Measurements from ENCODE around the gene HAS3. TPM values are rescaled to one million over a fixed set of nuclear protein-coding genes. Genes with fewer than 3 reads are reported as not detected.
A peak's percentile ranks its signal among the peaks of the same experiment; 100 is the strongest.
"Not testable (repeated sequence)": the region's sequence is repeated elsewhere in the genome, so short reads cannot be mapped to it uniquely, and the experiment has no call there.

The HAS3 gene
- total RNA-seq, 2 donors from 2014 or later, result 3.0 to 4.5 TPM

GRCh38 chr16:69131839-69132423 lies 26.5 kb downstream of the HAS3 start:
- H3K27ac ChIP-seq, result peak overlapping the region; percentile 86 to 97
- peak overlapping the region; percentile 91 to 97 for H3K4me3 ChIP-seq
- DNase-seq (ENCODE audit: low spot score), result peak; percentile 63
- no peaks in the 10 kb centered on the region for H3K9me3 ChIP-seq
- no peaks in the 10 kb centered on the region for H3K36me3 ChIP-seq
- no peak for TF ChIP-seq CTCF (IDR thresholded peaks at IDR 0.05)
- peak; percentile 9 for TF ChIP-seq POLR2AphosphoS5 (IDR thresholded peaks at IDR 0.05)
- no peaks in the 10 kb centered on the region for H3K27me3 ChIP-seq (replicated peaks; ENCODE audit: insufficient read depth)
- under 1% methylated on average over 34 of the region's 53 CpGs for WGBS
- H3K4me1 ChIP-seq (replicated peaks), result peaks cover 13% of the 10 kb centered on the region
- intact Hi-C loops (cut with DNase I), result loop anchor here (2.0 kb wide), 1 partner anchor 57 kb away; no protein-coding TSS in a partner anchor

GRCh38 chr16:69132424-69133252 lies 27.2 kb downstream of the HAS3 start, which contains the start of the genes CHTF8 and UTP4:
Gene CHTF8, minus strand, starts transcription at chr16:69132588. Its CDS starts 11,130 bp downstream, at chr16:69121458.
Gene UTP4, plus strand, starts transcription at chr16:69132649. Its CDS starts 811 bp downstream, at chr16:69133460.
- intact Hi-C loops (cut with DNase I), result loop anchor here (2.0 kb wide), 1 partner anchor 56 kb away; no protein-coding TSS in a partner anchor
- Histone ChIP-seq H3K4me3 (peak within 1 kb of the TSS; percentile 91 to 97), H3K27ac (peak within 1 kb of the TSS; percentile 86 to 97), H3K36me3 (no peaks in the 10 kb centered on the region), H3K27me3 (replicated peaks; ENCODE audit: insufficient read depth) (no peaks in the 10 kb centered on the region), H3K9me3 (no peaks in the 10 kb centered on the region), H3K4me1 (replicated peaks) (peaks cover 13% of the 10 kb centered on the region)
- peak in 2 of 4 experiments; percentile 13 to 29 for TF ChIP-seq CTCF (IDR thresholded peaks at IDR 0.05)
- TF ChIP-seq POLR2AphosphoS5 (IDR thresholded peaks at IDR 0.05), result peak; percentile 76
- TF ChIP-seq POLR2A (IDR thresholded peaks at IDR 0.05), result peak; percentile 81
- under 1% methylated on average over 52 of the region's 78 CpGs for WGBS
- DNase-seq (ENCODE audit: low spot score), result peak; percentile 83

- 31% methylated on average over 5 of the region's 5 CpGs for WGBS
- intact Hi-C loops (cut with DNase I), result loop anchor here (2.0 kb wide), 1 partner anchor 55 kb away; no protein-coding TSS in a partner anchor
- Histone ChIP-seq H3K27me3 (replicated peaks; ENCODE audit: insufficient read depth) (no peaks in the 10 kb centered on the region), H3K36me3 (no peaks in the 10 kb centered on the region), H3K4me1 (replicated peaks) (peaks cover 13% of the 10 kb centered on the region), H3K4me3 (peak overlapping the region; percentile 91 to 97), H3K9me3 (no peaks in the 10 kb centered on the region), H3K27ac (no peak overlapping the region)
- TF ChIP-seq POLR2AphosphoS5 (IDR thresholded peaks at IDR 0.05), result no peak
- DNase-seq (ENCODE audit: low spot score), result no peak
Measured at GRCh38 chr16:69133373-69133954, 28.0 kb downstream of the HAS3 start.

GRCh38 chr16:69138608-69139007 lies 33.2 kb downstream of the HAS3 start:
- no peaks in the 10 kb centered on the region for H3K9me3 ChIP-seq
- H3K27me3 ChIP-seq (replicated peaks; ENCODE audit: insufficient read depth), result no peaks in the 10 kb centered on the region
- peaks cover 1% of the 10 kb centered on the region for H3K4me1 ChIP-seq (replicated peaks)
- DNase-seq (ENCODE audit: low spot score), result no peak
- intact Hi-C loops (cut with DNase I), result no loop called here
- 62% methylated on average over 2 of the region's 2 CpGs for WGBS
- no peak overlapping the region for H3K27ac ChIP-seq
- H3K36me3 ChIP-seq, result no peaks in the 10 kb centered on the region
- TF ChIP-seq CTCF (IDR thresholded peaks at IDR 0.05) (no peak), POLR2AphosphoS5 (IDR thresholded peaks at IDR 0.05) (no peak), POLR2A (IDR thresholded peaks at IDR 0.05) (no peak)
- no peak overlapping the region for H3K4me3 ChIP-seq

- DNase-seq (ENCODE audit: low spot score); H3K36me3 ChIP-seq; H3K4me3 ChIP-seq; H3K4me1 ChIP-seq (replicated peaks); H3K27ac ChIP-seq; intact Hi-C loops (cut with DNase I); H3K9me3 ChIP-seq; H3K27me3 ChIP-seq (replicated peaks; ENCODE audit: insufficient read depth): not testable (repeated sequence)
- 94% methylated on average over 7 of the region's 7 CpGs for WGBS
Measured at GRCh38 chr16:69139464-69139863, 34.0 kb downstream of the HAS3 start.
